GM21576 (cell line): Measurements from ENCODE around the gene C14orf93.

Experiments used
- ATAC-seq: cut with Tn5 transposase; IDR thresholded peaks from one replicate; pipeline ENCODE4 v1.9.1; 2021; ENCODE audit warnings: mild to moderate bottlenecking, moderate library complexity; ENCODE audit not compliant: unreplicated experiment

Gene C14orf93

DNA sequence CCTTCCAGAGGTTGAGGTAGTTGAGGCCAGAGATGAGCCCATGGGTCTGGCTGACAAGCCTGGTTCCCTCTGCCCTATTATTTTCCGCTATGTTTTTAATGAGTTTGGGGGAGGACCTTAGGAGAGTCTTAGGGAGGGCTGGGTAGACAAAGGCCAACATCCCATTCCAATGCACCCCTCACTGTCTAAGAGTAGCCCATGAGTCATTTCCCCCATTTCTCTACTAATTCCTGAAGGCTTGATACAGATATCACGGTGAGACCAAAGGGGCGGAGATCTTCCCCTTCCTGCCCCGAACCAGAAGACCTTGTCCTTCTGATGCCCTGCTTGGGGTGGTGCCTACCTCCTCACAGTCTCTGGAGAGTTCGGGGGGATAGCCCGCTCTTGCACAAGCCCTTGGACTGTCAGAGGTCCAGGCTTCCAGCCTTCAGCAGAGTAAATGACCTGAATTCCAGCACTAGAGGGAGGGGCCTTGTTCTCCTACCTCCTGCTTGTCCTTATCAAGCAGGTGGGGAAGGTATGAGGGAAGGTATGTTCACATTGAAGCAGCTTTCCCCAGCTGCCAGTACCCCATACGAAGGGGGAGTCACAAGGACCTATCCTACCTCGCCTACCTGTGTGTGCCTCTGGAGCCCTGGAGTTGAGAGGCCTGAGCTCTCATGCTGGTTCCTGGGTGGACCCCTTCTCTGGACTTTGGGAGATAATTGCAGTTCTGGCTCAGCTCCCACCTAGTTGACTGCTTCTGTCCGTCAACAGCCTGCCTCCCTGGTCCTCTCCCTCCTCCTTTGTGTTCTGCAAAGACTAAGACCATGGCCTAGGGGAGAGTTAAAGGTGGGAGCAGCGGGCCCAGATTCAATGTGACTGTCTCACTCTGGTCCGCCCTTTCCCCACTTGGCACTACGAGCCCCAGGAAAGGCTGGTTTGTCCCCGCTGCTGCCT, 35.7 kb upstream of the C14orf93 start:
- no peak for ATAC-seq

DNA sequence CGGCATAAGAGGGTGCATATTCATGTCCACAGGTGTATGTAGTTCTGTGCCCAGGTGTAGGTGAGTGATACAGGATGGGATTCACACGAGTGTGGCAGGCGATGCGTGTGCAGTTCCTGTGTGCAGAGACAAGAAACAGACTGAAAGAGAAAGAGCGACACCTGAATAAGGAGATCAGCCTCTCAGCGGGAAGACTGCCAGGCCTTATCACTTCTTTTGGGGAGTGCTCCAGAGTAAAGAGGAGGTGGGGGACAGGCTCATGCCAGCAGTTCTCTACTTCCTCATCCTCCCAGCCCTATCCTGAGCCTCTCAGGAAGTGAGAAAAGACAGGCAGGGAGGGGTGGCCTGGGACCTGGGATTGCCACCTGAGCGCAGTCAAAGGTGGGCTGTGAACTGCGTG, 34.9 kb upstream of the C14orf93 start:
- ATAC-seq = no peak

DNA sequence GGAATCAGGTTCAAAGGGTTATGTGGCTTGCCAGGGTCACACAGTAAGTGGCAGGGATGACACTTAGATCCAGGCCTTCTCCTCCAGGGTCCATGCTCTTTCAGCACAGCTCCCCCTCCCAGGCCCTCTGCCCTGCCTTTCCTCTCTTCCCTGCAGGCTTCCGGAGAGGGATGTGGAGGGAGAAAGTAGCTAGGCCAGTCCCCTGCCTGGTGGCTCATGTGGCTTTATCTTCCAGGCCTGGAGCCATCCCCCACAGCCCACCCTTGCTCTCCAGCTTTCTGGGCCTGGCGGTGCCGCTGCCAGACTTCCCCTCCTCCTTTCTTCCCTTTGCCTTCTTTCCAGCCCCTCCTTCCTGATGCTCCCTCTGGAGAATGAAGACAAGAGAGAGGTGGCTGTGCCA, 33.8 kb upstream of the C14orf93 start:
- ATAC-seq = no peak

DNA sequence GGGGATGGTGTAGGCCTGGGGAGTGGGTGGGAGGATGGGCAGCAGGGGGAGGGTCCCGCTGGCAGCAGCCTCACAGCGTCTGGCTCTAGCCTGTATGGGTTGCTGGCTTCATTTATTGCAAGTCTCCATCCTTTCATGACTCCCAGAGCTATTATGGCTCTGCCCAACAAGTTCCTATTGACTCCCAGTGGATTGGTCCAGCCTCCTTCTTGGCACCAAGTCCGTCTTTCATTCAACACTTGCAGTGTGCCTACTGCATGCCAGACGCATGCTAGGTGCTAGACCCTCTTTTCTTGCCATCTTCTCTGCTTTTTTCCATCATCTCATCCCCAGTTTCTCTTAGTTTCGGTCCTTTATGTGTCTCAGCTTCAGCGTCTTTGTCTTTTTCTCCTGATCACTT, 33.2 kb upstream of the C14orf93 start:
- ATAC-seq = no peak

DNA sequence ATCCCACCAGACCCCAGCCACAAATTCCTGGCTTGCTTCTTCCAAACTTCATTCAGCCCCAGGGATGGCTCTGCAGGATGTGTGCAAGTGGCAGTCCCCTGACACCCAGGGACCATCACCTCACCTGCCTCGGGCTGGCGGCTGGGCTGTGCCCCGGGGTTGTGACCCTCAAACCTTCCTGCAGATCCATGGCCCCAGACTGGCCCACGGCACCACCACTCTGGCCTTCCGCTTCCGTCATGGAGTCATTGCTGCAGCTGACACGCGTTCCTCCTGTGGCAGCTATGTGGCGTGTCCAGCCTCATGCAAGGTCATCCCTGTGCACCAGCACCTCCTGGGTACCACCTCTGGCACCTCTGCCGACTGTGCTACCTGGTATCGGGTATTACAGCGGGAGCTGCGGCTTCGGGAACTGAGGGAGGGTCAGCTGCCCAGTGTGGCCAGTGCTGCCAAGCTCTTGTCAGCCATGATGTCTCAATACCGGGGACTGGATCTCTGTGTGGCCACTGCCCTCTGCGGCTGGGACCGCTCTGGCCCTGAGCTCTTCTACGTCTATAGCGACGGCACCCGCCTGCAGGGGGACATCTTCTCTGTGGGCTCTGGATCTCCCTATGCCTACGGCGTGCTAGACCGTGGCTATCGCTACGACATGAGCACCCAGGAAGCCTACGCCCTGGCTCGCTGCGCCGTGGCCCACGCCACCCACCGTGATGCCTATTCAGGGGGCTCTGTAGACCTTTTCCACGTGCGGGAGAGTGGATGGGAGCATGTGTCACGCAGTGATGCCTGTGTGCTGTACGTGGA, 32.4 kb upstream of the C14orf93 start, which contains the start of gene PSMB11:
Gene PSMB11, plus strand, starts transcription at position 51 of the 804 bp plus-strand sequence. Its CDS starts 14 bp downstream, at position 65.
- ATAC-seq = no peak

DNA sequence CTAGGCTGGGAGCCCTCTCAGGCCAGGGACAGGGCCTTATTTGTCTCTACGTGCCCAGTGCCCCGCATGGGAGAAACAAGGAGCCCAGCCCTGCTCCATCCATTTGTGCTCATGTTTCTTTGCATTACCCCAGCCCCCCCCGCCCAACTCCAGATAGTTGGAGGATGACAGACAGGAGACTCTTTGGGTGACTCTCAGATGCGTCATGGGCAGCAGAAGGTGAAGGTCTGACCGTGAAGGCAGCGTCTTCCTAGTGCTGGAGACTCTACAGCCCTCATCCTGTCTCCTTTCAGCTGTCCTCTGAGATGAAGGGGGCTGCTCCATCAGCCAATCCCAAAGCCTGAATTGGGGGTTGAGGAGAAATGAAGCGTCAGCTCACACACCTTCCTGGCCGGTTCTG, 31.8 kb upstream of the C14orf93 start:
- no peak for ATAC-seq

DNA sequence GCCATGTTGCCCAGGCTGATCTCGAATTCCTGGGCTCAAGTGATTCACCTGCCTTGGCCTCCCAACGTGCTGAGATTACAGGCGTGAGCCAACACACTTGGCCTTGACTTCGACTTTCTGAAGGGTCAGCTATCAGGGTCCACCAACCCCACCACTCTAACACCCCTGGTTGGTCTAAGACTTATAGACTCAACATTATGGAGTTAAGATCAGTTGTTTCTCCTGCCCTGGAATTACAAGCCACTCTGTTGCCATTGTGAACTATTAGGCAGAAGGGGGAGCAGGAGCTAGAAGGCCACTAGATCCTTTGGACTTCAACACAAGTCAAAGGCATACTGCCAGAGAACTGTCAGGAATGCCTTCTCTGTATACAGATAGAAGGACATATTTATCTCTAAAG, 30.2 kb upstream of the C14orf93 start:
- no peak for ATAC-seq

DNA sequence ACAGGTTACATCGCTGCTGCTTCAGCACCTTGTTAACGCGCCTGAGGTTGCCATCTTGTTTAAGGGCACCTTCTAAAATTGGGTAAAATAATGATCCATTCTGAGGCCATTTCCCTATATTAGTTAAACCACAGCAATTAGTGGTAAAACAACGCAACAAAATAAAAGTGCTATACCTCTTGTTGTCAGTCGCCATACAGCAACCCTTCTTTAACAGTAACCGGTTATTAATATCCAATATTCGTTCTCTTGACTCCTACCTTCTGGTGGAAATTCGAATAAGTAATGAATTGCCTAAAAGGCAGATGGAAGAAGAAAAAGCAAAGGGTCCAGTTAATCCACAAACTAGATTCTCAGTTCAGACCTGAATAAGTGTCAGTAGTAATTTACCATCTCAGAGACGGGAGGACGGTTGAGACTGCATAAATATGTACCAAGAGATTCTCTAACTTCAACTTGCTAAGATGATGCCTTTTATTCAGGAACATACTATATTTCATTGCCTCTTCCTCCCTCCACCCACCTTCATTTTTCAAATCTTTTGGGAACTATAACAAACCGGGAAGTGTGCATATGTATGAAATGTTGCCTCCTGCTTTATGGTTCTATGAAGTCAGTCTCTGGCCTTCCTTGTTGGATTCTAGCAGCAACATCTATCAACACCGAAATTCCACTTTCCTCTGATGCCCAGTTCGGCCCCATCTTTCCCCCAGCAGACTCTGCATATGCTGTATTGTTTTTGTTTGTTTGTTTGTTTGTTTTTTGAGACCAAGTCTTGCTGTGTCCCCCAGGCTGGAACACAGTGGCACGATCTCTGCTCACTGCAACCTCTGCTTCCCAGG, 25.6 kb upstream of the C14orf93 start:
- no peak for ATAC-seq

DNA sequence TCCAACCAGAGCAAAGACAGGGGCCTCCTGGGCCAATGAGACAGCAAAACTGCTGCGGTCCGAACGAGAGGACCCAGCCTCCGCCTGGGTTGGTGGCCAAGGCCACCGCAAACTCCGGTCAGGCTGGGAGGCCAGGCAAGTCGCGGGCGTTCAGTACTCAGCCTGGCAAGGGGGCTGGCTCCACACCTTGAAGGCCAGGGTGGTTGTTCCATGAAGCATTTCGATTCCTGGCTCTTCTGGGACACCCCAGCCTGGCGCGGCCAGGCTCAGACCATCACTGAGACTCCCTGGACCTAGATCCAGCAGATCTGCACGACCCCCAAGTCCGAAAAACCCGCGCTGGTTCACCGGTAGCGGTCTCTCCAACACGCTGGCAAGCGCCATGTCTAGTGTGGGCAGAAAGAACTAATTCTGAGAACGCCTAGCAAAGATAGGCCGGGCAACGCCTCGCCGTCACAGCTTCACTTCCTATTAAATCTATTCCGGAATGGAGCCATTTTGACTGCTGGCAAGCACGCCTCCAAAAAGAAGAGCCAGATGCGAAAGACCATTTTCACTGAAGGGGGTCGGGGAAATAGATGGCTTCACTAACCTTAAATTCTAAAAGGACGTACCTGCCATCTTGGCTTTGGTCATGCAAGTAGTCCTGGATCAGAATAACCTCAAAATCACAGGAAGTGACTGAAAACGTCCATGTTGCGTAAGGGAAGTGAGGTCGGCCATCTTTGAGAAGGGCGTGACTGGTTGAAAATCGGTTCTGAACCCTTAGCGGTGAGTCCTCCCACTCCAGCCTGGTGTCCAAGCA, 24.8 kb upstream of the C14orf93 start, which contains the start of gene PSMB5:
Gene PSMB5, minus strand, starts transcription at position 403 of the 805 bp plus-strand sequence. Its CDS starts 19 bp downstream, at position 384.
- ATAC-seq = peak; percentile 92

DNA sequence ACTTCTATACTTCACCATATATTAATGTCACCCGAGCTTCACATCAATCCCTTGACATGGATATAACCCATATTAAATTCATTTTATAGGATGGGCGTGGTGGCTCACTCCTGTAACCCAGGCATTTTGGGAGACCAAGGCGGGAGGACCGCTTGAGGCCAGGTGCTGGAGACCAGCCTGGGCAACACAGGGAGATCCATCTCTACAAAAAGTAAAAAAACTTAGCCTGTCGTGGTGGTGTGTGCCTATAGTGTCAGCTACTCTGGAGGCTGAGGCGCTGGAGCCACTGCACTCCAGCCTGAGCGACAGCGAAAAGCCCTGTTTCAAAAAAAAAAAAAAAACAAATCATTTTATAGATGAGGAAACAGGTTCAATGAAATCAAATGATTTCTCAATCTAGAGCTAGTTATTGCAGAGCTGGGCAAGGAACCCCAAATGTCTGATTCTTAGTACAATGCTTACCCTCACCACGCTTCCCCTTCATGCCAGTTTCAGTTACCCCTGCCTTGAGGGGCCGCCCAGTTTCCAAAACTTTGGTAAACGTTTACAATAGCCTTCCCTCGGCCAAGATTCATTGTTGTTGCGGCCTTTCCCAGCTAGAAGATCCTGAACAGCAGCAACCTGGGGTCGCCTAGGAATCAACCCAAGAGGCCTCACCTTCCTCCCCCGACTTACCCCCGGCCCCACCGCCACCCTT, 24.0 kb upstream of the C14orf93 start:
- no peak for ATAC-seq

DNA sequence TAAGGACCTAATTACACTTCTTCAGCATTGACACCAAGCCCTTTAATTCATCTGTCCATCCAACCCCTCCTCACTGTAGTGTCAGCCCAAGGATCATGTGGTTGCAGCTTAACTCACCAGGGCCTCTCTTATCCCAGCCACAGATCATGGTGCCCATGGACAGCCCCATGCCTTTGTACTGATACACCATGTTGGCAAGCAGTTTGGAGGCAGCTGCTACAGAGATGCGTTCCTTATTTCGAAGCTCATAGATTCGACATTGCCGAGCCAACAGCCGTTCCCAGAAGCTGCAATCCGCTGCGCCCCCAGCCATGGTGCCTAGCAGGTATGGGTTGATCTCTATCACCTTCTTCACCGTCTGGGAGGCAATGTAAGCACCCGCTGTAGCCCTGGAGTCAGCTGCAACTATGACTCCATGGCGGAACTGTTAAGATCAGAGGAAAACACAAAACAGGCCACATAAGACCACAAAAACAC, 23.3 kb upstream of the C14orf93 start:
- no peak for ATAC-seq

DNA sequence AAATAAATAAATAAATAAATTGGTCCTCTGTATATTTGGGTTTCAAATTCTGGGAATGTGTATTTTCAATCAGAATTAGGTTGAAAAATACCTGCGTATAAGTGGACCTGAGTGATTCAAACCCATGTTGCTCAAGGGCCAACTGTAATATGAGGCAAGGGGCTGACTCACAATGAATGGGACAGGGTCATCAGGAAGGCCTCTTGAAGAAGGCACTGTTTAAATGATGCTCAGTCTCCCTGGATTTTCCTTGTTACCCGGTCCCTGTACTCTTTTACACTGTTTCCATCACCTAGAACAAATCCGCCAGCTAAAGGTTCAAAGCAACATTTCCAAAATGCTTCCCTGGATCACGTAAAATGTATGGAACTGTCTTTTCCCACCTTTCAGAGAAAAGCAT, 21.0 kb upstream of the C14orf93 start:
- ATAC-seq = no peak

DNA sequence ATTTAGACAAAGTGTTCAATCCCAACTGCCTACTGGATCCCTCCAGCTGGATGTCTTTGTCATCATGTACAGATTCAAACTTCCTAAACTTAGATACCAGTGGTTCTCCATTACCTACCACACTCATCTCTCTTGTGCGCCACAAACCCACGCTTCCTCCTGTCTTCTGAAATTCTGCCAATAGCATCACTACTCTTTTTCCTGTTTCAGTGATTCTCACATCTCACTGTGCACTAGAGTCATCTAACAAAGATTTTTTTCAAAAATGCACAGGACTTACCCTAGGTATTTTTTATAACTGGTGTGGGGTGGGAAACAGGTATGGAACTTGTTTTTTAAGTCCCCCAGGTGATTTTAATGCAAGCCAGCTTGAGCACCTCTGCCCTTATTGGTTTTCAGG, 18.9 kb upstream of the C14orf93 start:
- no peak for ATAC-seq

DNA sequence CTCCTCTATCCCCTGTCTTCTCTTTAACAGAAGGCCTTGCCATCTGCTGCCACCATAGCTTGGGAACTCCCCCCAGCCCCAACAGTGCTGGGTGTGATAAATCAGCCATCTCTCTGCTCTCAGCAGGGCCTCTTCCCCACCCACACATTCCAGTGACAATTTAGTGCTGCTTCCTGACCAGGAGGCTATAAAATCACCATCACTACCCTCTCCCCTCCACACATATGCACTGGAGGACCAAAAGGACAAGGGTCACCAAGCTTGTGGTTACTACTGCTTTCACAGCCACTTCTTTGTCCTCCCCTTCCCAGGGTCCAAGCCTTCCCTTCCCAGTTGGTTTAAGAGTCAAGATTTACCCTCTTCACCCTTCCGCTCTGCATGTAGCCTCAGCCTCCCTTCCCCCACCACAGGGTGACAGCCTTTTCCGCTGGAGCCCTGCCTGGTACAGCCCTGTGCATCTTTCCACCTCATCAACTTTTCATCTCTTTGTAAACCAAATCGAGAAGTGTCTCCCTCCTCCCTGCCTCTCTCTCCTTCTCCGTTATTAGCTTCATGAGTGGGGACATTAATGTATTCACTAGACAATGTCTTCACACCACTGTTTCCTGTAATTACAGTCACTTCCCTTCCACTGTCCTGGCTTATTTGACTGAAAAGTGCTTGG, 15.3 kb upstream of the C14orf93 start:
- no peak for ATAC-seq

DNA sequence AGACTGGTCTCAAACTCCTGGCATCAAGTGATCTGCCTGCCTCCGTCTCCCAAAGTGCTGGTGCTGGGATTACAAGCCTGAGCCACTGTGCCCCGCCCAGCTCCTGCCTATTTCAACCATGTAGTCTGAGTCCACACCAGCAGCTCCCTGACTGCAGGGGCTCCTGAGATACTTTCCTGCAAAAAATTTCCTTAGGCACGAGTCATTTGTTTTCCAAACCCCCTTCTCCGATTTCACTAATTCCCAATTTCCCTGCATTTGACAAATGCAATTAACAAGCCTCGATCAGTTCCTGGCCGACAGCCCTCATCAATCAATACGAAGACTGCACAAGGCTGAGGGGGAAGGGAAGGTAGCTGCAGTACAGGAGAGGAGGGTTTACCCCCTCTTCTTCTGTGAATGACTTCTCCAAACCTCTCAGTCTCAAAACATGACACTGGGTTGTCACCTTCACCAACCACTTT, 14.7 kb upstream of the C14orf93 start:
- no peak for ATAC-seq

DNA sequence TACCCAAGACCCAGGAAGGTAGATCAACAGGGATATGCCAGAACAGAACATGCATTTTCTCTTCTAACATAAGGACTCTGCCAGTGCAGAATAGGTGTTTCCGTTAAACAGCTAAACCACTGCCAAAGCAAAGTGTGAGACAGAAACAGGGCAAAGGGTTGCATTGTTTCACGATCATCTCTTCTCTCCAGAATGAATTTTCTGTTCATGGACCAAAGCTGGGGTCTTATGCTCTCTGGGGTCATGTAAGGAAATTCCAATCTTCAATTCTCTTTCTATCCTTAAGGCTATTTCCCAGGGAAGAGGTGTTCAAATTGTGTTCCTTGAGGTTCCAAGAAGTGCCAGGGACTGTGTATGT, 13.8 kb upstream of the C14orf93 start:
- ATAC-seq = no peak

DNA sequence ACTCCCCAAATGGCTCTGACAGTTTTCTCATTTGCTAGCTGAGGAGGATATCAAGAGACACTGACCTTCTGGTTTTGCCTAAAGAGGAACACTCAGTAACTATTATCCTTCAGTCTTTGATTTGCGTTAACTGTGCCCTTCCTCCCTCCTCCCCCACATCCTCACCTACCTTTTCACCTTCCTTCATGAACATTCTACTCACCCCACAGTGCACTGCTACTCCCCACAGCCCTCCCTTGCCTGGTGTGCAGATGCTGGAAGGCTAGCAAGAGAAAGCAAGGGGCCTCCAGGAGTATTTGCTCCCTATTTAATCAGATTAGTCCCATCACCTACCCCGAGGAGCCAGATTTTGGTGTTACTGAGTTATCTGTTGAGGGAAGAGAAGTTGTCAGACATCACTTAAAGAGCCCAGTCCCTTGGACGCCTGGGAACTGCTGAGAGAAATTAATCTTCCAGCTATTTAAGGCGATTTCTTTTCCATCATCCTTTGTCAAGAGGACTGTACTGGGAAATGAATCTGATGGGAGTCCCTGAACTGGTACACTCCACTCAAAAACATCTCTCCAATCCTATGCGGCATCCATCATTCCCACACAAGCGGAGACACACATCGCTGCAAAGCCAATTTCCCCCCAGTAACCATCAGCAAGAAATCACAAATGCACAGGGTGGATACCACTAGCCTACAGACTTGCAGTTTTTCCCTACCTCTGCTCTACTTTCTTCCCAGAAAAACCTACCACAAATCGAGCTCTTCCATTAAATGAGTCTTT, 13.3 kb upstream of the C14orf93 start:
- ATAC-seq = no peak

DNA sequence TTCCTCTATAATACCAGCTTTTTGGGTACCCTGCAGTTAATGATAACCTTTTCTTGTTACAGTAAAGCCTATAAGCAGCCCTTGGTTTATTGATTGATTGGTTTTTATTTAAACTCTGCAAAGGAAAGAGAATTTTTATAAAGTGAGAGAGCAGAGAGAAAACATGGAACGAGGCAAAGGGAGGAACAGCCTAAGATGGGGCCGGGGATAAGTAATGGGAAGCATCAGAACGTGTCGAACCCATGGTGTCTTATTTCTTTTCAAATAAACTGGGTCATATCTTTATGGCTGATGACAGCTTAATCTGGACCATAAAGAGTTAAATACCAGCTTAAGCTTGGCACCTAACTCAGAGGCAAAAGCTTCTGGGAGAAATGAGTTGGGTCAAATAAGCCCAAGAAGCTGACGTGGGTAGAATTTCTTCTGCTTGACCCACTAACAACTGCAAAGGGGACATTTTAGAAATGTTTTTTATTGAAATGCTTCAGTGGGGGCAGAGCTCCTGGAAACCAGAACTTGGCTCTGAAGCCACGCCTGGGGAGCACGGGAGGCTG, 12.0 kb upstream of the C14orf93 start:
- ATAC-seq = no peak
